HFFc6 (cell line): ENCODE measurements around the gene MPZL3. TPM values are rescaled to one million over a fixed set of nuclear protein-coding genes. Genes with fewer than 3 reads are reported as not detected.

ENCODE experiments used
- DNase-seq: peaks from one replicate; pipeline ENCODE4 v3.0.0-alpha.2; 2018
- H3K27ac Mint-ChIP-seq: 2 replicates; pipeline ENCODE4 v1.8.0; 2020; ENCODE audit warnings: mild to moderate bottlenecking, mixed read lengths
- H3K27me3 Mint-ChIP-seq: 2 replicates; pipeline ENCODE4 v1.8.0; 2021; ENCODE audit warnings: mild to moderate bottlenecking, moderate library complexity, mixed read lengths; ENCODE audit not compliant: insufficient read depth
- H3K36me3 Mint-ChIP-seq: 2 replicates; pipeline ENCODE4 v1.8.0; 2021; ENCODE audit warnings: low read depth, mixed read lengths
- H3K4me1 Mint-ChIP-seq: 2 replicates; pipeline ENCODE4 v1.8.0; 2020; ENCODE audit warnings: low read depth, mixed read lengths
- H3K4me3 Mint-ChIP-seq: 2 replicates; pipeline ENCODE4 v1.8.0; 2020; ENCODE audit warnings: mild to moderate bottlenecking, moderate library complexity, mixed read lengths
- H3K9me3 Mint-ChIP-seq: 2 replicates; pipeline ENCODE4 v1.8.0; 2020; ENCODE audit warnings: mild to moderate bottlenecking, mixed read lengths
- CTCF ChIP-seq: fragments of 200-600 bp; sonication (generic); IDR thresholded peaks from 2 replicates; pipeline ENCODE4 v1.5.0; 2021; ENCODE audit warnings: antibody characterized with exemption, mild to moderate bottlenecking
- total RNA-seq, 6 experiments: library from RNA; stranded (reverse); fragmentation: NEBNext Ultra II Directional; extraction: Animal tissue kit (Norgen Biotek cat#: 25700); gene quantifications; 2 replicates in 1 of 6; 3 replicates in 5 of 6; pipeline ENCODE4 v1.2.3, GENCODE V29; 2021

The MPZL3 gene
- total RNA-seq, 6 experiments from 2014 or later, result 0.21 to 0.33 TPM; not detected in 4

GRCh38 chr11:118258410-118258809 is 6.2 kb upstream of the MPZL3 start:
- Mint-ChIP-seq H3K36me3 (no peaks in the 10 kb centered on the region), H3K27ac (no peak overlapping the region), H3K27me3 (peaks cover 23% of the 10 kb centered on the region), H3K4me3 (no peak overlapping the region), H3K4me1 (no peaks in the 10 kb centered on the region), H3K9me3 (no peaks in the 10 kb centered on the region)
- DNase-seq, result no peak
- peak; percentile 65 for TF ChIP-seq CTCF

GRCh38 chr11:118252688-118253087 is 523 bp upstream of the MPZL3 start:
- Mint-ChIP-seq H3K4me3 (no peak overlapping the region), H3K9me3 (no peaks in the 10 kb centered on the region), H3K36me3 (no peaks in the 10 kb centered on the region), H3K27ac (no peak overlapping the region), H3K4me1 (peaks cover 9% of the 10 kb centered on the region; the same call in 1 of the 2 replicates), H3K27me3 (peaks cover 11% of the 10 kb centered on the region)
- TF ChIP-seq CTCF, result no peak
- no peak for DNase-seq

GRCh38 chr11:118247041-118247440 is 5.1 kb downstream of the MPZL3 start:
- no peak for TF ChIP-seq CTCF
- Mint-ChIP-seq H3K36me3 (no peaks in the 10 kb centered on the region), H3K27me3 (peaks cover 33% of the 10 kb centered on the region), H3K4me3 (no peak overlapping the region), H3K4me1 (peaks cover 4% of the 10 kb centered on the region; the same call in 1 of the 2 replicates), H3K27ac (no peak overlapping the region), H3K9me3 (no peaks in the 10 kb centered on the region)
- no peak for DNase-seq

GRCh38 chr11:118245936-118246562 is 6.1 kb downstream of the MPZL3 start:
- Mint-ChIP-seq H3K4me1 (no peaks in the 10 kb centered on the region; the same call in 1 of the 2 replicates), H3K27me3 (peaks cover 36% of the 10 kb centered on the region), H3K4me3 (no peak overlapping the region), H3K36me3 (no peaks in the 10 kb centered on the region), H3K27ac (no peak overlapping the region), H3K9me3 (no peaks in the 10 kb centered on the region)
- DNase-seq, result no peak
- TF ChIP-seq CTCF, result no peak

- Mint-ChIP-seq H3K27me3 (peaks cover 43% of the 10 kb centered on the region), H3K4me3 (no peak overlapping the region), H3K9me3 (no peaks in the 10 kb centered on the region), H3K36me3 (no peaks in the 10 kb centered on the region), H3K27ac (no peak overlapping the region), H3K4me1 (no peaks in the 10 kb centered on the region; the same call in 1 of the 2 replicates)
- no peak for DNase-seq
- no peak for TF ChIP-seq CTCF
Measured at GRCh38 chr11:118243993-118244762, 8.0 kb downstream of the MPZL3 start.
